ENCODE measurements around the gene FAM118B. TPM values are rescaled to one million over a fixed set of nuclear protein-coding genes. Genes with fewer than 3 reads are reported as not detected.

Gene FAM118B
- total and polyA plus RNA-seq, 2 donors from 2014 or later: 14.0 to 21.5 TPM

DNA sequence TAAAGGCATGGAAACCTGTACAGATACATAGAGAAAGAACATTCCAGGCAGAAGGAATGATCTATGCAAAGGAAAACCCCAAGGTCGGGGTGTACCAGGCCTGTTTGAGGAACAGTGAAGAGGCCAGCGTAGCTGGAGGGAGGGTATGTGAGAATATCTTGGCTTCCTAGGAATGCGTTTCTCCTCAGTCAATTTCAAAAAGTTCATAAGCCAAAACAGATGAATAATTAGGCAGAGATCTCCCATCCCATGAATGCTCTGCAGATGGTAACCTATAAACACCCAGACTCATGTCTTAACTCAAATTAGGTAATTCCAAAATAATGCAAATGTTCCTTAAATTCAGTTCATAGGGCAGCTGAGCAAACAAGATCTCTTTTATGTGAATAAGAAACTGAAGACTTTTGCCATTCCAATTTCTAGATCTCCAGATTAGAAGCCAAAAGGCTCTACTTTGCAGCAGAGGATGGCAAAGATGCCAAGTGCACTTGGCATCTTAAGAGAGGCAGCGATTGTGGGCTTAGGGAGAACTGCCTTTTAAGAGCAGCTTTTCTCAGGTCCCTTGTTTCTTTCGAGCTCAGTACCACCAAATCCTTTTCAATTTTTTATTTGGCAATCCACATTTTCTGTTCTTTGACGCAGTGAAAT lies 13.2 kb downstream of the FAM118B start:
- H3K4me3 ChIP-seq (ENCODE audit: low read length in 3 of 3): no peak overlapping the region
- peaks cover 0 to 2% (median 0%) of the 10 kb centered on the region in 3 donors for H3K36me3 ChIP-seq (ENCODE audit: control insufficient read depth in 2 of 3, insufficient read depth in 3 of 3, low read length in 3 of 3)
- H3K27ac ChIP-seq (ENCODE audit: low read depth in 2 of 2, low read length in 2 of 2): no peak overlapping the region
- H3K9me3 ChIP-seq (ENCODE audit: control insufficient read depth in 2 of 3, insufficient read depth in 1 of 3, low read length in 3 of 3): no peaks in the 10 kb centered on the region
- H3K27me3 ChIP-seq (ENCODE audit: control insufficient read depth, insufficient read depth, low read length): no peaks in the 10 kb centered on the region
- intact Hi-C loops (cut with DNase I): no loop called here
- no peak for FAIRE-seq
- no peak for DNase-seq
- TF ChIP-seq, protein P1, sequence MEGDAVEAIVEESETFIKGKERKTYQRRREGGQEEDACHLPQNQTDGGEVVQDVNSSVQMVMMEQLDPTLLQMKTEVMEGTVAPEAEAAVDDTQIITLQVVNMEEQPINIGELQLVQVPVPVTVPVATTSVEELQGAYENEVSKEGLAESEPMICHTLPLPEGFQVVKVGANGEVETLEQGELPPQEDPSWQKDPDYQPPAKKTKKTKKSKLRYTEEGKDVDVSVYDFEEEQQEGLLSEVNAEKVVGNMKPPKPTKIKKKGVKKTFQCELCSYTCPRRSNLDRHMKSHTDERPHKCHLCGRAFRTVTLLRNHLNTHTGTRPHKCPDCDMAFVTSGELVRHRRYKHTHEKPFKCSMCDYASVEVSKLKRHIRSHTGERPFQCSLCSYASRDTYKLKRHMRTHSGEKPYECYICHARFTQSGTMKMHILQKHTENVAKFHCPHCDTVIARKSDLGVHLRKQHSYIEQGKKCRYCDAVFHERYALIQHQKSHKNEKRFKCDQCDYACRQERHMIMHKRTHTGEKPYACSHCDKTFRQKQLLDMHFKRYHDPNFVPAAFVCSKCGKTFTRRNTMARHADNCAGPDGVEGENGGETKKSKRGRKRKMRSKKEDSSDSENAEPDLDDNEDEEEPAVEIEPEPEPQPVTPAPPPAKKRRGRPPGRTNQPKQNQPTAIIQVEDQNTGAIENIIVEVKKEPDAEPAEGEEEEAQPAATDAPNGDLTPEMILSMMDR (IDR thresholded peaks at IDR 0.05; ENCODE audit: borderline replicate concordance, extremely low read depth, insufficient read depth): no peak
- H3K9ac ChIP-seq (ENCODE audit: low read length in 3 of 3): no peak overlapping the region
- H3K4me1 ChIP-seq (ENCODE audit: control insufficient read depth in 2 of 3, insufficient read depth in 2 of 3, low read depth in 1 of 3, low read length in 3 of 3): no peaks in the 10 kb centered on the region

DNA sequence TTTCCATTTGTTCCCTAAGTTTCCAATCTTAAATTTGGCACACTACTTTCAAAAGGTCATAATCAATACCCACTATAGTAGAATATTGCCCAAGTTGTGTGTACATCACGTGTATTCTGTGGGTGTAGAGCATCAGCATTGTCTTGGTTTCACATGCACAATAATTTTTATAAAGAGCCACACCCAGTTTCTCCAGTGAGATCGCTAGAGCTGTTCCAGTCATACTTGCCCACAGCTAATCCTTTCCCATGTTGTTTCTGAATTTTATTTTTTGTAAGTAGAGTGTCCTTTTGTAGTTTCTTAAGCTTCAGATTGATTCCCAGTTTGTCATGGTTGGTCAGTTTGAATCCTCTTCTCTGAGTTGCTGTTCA lies 13.7 kb downstream of the FAM118B start:
- H3K4me3 ChIP-seq (ENCODE audit: low read length in 3 of 3): no peak overlapping the region
- H3K9me3 ChIP-seq (ENCODE audit: control insufficient read depth in 2 of 3, insufficient read depth in 1 of 3, low read length in 3 of 3): no peaks in the 10 kb centered on the region
- intact Hi-C loops (cut with DNase I): no loop called here
- TF ChIP-seq, protein P1 (IDR thresholded peaks at IDR 0.05; ENCODE audit: borderline replicate concordance, extremely low read depth, insufficient read depth): no peak
- no peak overlapping the region for H3K27ac ChIP-seq (ENCODE audit: low read depth in 2 of 2, low read length in 2 of 2)
- H3K9ac ChIP-seq (ENCODE audit: low read length in 3 of 3): no peak overlapping the region
- DNase-seq: no peak
- no peaks in the 10 kb centered on the region for H3K27me3 ChIP-seq (ENCODE audit: control insufficient read depth, insufficient read depth, low read length)
- no peak for FAIRE-seq
- no peaks in the 10 kb centered on the region for H3K4me1 ChIP-seq (ENCODE audit: control insufficient read depth in 2 of 3, insufficient read depth in 2 of 3, low read depth in 1 of 3, low read length in 3 of 3)
- H3K36me3 ChIP-seq (ENCODE audit: control insufficient read depth in 2 of 3, insufficient read depth in 3 of 3, low read length in 3 of 3): peaks cover 0 to 4% (median 0%) of the 10 kb centered on the region in 3 donors

DNA sequence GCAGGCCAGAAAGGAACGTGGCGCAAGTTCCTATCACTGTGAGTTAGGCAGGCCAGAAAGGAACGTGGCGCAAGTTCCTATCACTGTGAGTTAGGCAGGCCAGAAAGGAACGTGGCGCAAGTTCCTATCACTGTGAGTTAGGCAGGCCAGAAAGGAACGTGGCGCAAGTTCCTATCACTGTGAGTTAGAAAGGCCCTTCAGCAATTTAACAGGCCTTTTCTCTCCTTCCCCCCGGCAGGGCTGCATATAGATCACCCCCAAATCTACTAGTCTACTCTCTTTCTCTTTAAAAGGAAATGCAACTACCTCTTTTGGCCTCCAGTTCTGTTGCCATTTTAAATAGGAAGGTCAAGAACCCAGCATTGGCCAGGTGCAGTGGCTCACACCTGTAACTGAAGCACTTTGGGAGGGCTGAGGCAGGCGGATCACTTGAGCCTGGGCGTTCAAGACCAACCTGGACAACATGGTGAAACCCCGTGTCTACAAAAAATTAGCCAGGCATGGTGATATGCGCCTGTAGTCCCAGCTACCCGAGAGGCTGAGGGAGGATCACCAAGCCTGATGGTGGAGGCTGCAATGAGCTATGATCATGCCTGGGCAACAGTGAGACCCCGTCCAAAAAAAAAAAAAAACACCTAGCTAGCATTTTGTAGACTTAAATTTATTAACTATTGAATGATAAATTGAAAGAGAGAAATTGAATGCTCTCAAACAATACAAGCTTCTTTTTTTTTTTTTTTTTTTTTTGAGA lies 14.9 kb downstream of the FAM118B start:
- H3K27me3 ChIP-seq (ENCODE audit: control insufficient read depth, insufficient read depth, low read length): no peaks in the 10 kb centered on the region
- H3K9me3 ChIP-seq (ENCODE audit: control insufficient read depth in 2 of 3, insufficient read depth in 1 of 3, low read length in 3 of 3): no peaks in the 10 kb centered on the region
- peaks cover 0 to 4% (median under 1%) of the 10 kb centered on the region in 3 donors for H3K4me1 ChIP-seq (ENCODE audit: control insufficient read depth in 2 of 3, insufficient read depth in 2 of 3, low read depth in 1 of 3, low read length in 3 of 3)
- DNase-seq (no peak), FAIRE-seq (no peak)
- H3K4me3 ChIP-seq (ENCODE audit: low read length in 3 of 3): no peak overlapping the region
- H3K36me3 ChIP-seq (ENCODE audit: control insufficient read depth in 2 of 3, insufficient read depth in 3 of 3, low read length in 3 of 3): peaks cover 0 to 4% (median 0%) of the 10 kb centered on the region in 3 donors
- TF ChIP-seq, protein P1 (IDR thresholded peaks at IDR 0.05; ENCODE audit: borderline replicate concordance, extremely low read depth, insufficient read depth): no peak
- no peak overlapping the region for H3K9ac ChIP-seq (ENCODE audit: low read length in 3 of 3)
- H3K27ac ChIP-seq (ENCODE audit: low read depth in 2 of 2, low read length in 2 of 2): no peak overlapping the region
- intact Hi-C loops (cut with DNase I): no loop called here

Data from kidney (tissue), 14 donors.